SK-N-SH (cell line): ENCODE measurements around the gene CUX1. TPM values are rescaled to one million over a fixed set of nuclear protein-coding genes. Genes with fewer than 3 reads are reported as not detected.

Source experiments
- CTCF ChIA-PET: fragments of 300-600, 350-600 bp; formaldehyde crosslinking; extraction: SDS; loops from one replicate; lab custom pipeline; 2021; lab: Yijun Ruan, JAX
- POLR2A ChIA-PET: fragments of 350-600 bp; sonication (Branson Sonifier 250); formaldehyde crosslinking; extraction: SDS; loops from one replicate; lab custom pipeline; 2020; ENCODE audit warnings: antibody characterized with exemption, inconsistent platforms; lab: Yijun Ruan, JAX
- DNase-seq: peaks from one replicate; pipeline ENCODE4 v3.0.0; 2012
- H2AFZ ChIP-seq: fragments of 200-600 bp; sonication (generic); 2 replicates; pipeline ENCODE4 v1.8.1; 2016; ENCODE audit warnings: antibody characterized with exemption, mild to moderate bottlenecking, low read depth
- H3F3A ChIP-seq: fragments of 200-600 bp; sonication (generic); replicated peaks from 2 replicates; pipeline ENCODE3; 2016; ENCODE audit warnings: antibody characterized with exemption, mild to moderate bottlenecking; ENCODE audit not compliant: insufficient read depth
- H3K27ac ChIP-seq, 2 experiments: fragments of 200-500 bp in 1 of 2; fragments of 200-600 bp in 1 of 2; sonication (Bioruptor generic) in 1 of 2; sonication (generic), shearing (Covaris generic) in 1 of 2; 2 replicates each; pipeline versions ENCODE4 v1.5.1 to v1.6.1; 2014 to 2016; ENCODE audit warnings: low read depth in 2 of 2, inconsistent platforms in 1 of 2, low read length in 1 of 2, mild to moderate bottlenecking in 1 of 2, mixed read lengths in 1 of 2
- H3K27me3 ChIP-seq: fragments of 200-600 bp; sonication (generic), shearing (Covaris generic); 2 replicates; pipeline ENCODE4 v1.6.1; 2016; ENCODE audit warnings: mixed run types; ENCODE audit not compliant: insufficient read depth
- H3K36me3 ChIP-seq, 2 experiments: fragments of 200-500 bp in 1 of 2; fragments of 200-600 bp in 1 of 2; sonication (Bioruptor generic) in 1 of 2; sonication (generic) in 1 of 2; replicated peaks in 1 of 2; 2 replicates each; pipeline versions ENCODE3 to v1.5.1; 2014 to 2016; ENCODE audit warnings: low read length in 1 of 2, mild to moderate bottlenecking in 1 of 2; ENCODE audit not compliant: insufficient read depth in 2 of 2, control insufficient read depth in 1 of 2
- H3K4me1 ChIP-seq, 2 experiments: fragments of 200-500 bp in 1 of 2; fragments of 200-600 bp in 1 of 2; sonication (Bioruptor generic) in 1 of 2; sonication (generic), shearing (Covaris generic) in 1 of 2; 2 replicates each; pipeline versions ENCODE4 v1.5.1 to v1.6.1; 2014 to 2016; ENCODE audit warnings: low read depth in 1 of 2, low read length in 1 of 2, mixed run types in 1 of 2; ENCODE audit not compliant: insufficient read depth in 2 of 2, control insufficient read depth in 1 of 2
- H3K4me2 ChIP-seq: fragments of 200-600 bp; sonication (generic), shearing (Covaris generic); 2 replicates; pipeline ENCODE4 v1.6.1; 2017; ENCODE audit warnings: mixed run types
- H3K4me3 ChIP-seq, 2 experiments: fragments of 200-500 bp in 1 of 2; fragments of 200-600 bp in 1 of 2; sonication (Bioruptor generic) in 1 of 2; sonication (generic), shearing (Covaris generic) in 1 of 2; 2 replicates each; pipeline versions ENCODE4 v1.5.1 to v1.8.1; 2014 to 2016; ENCODE audit warnings: low read depth in 2 of 2, inconsistent platforms in 1 of 2, low read length in 1 of 2, mild to moderate bottlenecking in 1 of 2, mixed read lengths in 1 of 2, moderate library complexity in 1 of 2
- H3K79me2 ChIP-seq: fragments of 200-600 bp; sonication (generic); 2 replicates; pipeline ENCODE4 v1.8.1; 2017; ENCODE audit warnings: mild to moderate bottlenecking; ENCODE audit not compliant: insufficient read depth
- H3K9ac ChIP-seq: fragments of 200-600 bp; sonication (generic); 2 replicates; pipeline ENCODE4 v1.6.1; 2017; ENCODE audit warnings: mixed run types
- H3K9me2 ChIP-seq: fragments of 200-600 bp; sonication (generic); 2 replicates; pipeline ENCODE4 v1.6.1; 2017; ENCODE audit warnings: mixed run types
- H3K9me3 ChIP-seq: fragments of 200-600 bp; sonication (generic); 2 replicates; pipeline ENCODE4 v1.6.1; 2017; ENCODE audit warnings: mixed run types, mild to moderate bottlenecking, moderate library complexity
- H4K20me1 ChIP-seq: fragments of 200-600 bp; sonication (generic); 2 replicates; pipeline ENCODE4 v1.6.1; 2017; ENCODE audit warnings: mild to moderate bottlenecking, mixed run types; ENCODE audit not compliant: insufficient read depth
- CHD2 ChIP-seq: fragments of 150-350 bp; IDR thresholded peaks from 2 replicates; pipeline ENCODE4 v1.6.1; 2018; ENCODE audit warnings: low read length; ENCODE audit not compliant: partially characterized antibody
- CTCF ChIP-seq: fragments of 200-600 bp; sonication (generic); IDR thresholded peaks from 2 replicates; pipeline ENCODE4 v1.6.1; 2017; ENCODE audit warnings: antibody characterized with exemption, mild to moderate bottlenecking, moderate library complexity
- EP300 ChIP-seq, 2 experiments: IDR thresholded peaks; 2 replicates each; pipeline versions ENCODE4 v1.4.0 to v1.6.1; 2012; ENCODE audit warnings: borderline replicate concordance in 1 of 2, low read depth in 1 of 2, low read length in 1 of 2
- EZH2phosphoT487 ChIP-seq: fragments of 200-600 bp; sonication (generic); IDR thresholded peaks from 2 replicates; pipeline ENCODE4 v1.6.1; 2017; ENCODE audit warnings: low read depth, mixed run types, mild to moderate bottlenecking, antibody characterized with exemption, moderate library complexity, borderline replicate concordance
- FOSL2 ChIP-seq: IDR thresholded peaks from 2 replicates; pipeline ENCODE4 v1.4.0; 2012; ENCODE audit warnings: low read depth, mild to moderate bottlenecking, moderate library complexity, borderline replicate concordance
- FOXJ3 ChIP-seq: sonication (generic); formaldehyde crosslinking; IDR thresholded peaks from 2 replicates; pipeline ENCODE4 v1.5.1; 2020; ENCODE audit warnings: mild to moderate bottlenecking, missing genetic modification reagents
- FOXM1 ChIP-seq: IDR thresholded peaks from 2 replicates; pipeline ENCODE4 v1.4.0; 2012; ENCODE audit warnings: low read depth, mild to moderate bottlenecking
- GABPA ChIP-seq: IDR thresholded peaks from 2 replicates; pipeline ENCODE4 v1.4.0; 2012; ENCODE audit warnings: low read depth, mild to moderate bottlenecking
- GATA2 ChIP-seq: sonication (generic); formaldehyde crosslinking; IDR thresholded peaks from 2 replicates; pipeline ENCODE4 v1.5.0; 2020; ENCODE audit warnings: mild to moderate bottlenecking, missing genetic modification reagents
- JUND ChIP-seq: IDR thresholded peaks from 2 replicates; pipeline ENCODE4 v1.4.0; 2012
- MAX ChIP-seq: IDR thresholded peaks from 2 replicates; pipeline ENCODE4 v1.4.0; 2012; ENCODE audit warnings: low read depth
- MEF2A ChIP-seq: IDR thresholded peaks from 2 replicates; pipeline ENCODE4 v1.4.0; 2012; ENCODE audit warnings: low read depth, borderline replicate concordance
- NFIC ChIP-seq: IDR thresholded peaks from 2 replicates; pipeline ENCODE4 v1.4.0; 2012; ENCODE audit warnings: borderline replicate concordance
- NRF1 ChIP-seq: IDR thresholded peaks from 2 replicates; pipeline ENCODE4 v1.6.1; 2012; ENCODE audit warnings: low read depth, mild to moderate bottlenecking, low read length
- POLR2AphosphoS5 ChIP-seq: IDR thresholded peaks from 2 replicates; pipeline ENCODE4 v1.6.1; 2012; ENCODE audit warnings: low read depth, low read length
- RAD21 ChIP-seq: IDR thresholded peaks from 2 replicates; pipeline ENCODE4 v1.6.1; 2012; ENCODE audit warnings: mild to moderate bottlenecking, low read length
- RFX5 ChIP-seq: IDR thresholded peaks from 2 replicates; pipeline ENCODE4 v1.6.1; 2012; ENCODE audit warnings: mild to moderate bottlenecking, improper control_type of control experiment, low read length
- TCF12 ChIP-seq: IDR thresholded peaks from 2 replicates; pipeline ENCODE4 v1.4.0; 2012
- TEAD4 ChIP-seq: IDR thresholded peaks from 2 replicates; pipeline ENCODE4 v1.4.0; 2012; ENCODE audit warnings: mild to moderate bottlenecking, borderline replicate concordance; ENCODE audit not compliant: insufficient read depth
- USF1 ChIP-seq: IDR thresholded peaks from 2 replicates; pipeline ENCODE4 v1.4.0; 2012; ENCODE audit warnings: low read depth, borderline replicate concordance
- YY1 ChIP-seq: IDR thresholded peaks from 2 replicates; pipeline ENCODE4 v1.4.0; 2012; ENCODE audit warnings: low read depth, mild to moderate bottlenecking
- ZBTB33 ChIP-seq: IDR thresholded peaks from 2 replicates; pipeline ENCODE4 v1.4.0; 2012; ENCODE audit warnings: low read depth, borderline replicate concordance
- WGBS: methylation state at CpG from one replicate; pipeline ENCODE4 v1.1.6; 2017; ENCODE audit warnings: low lambda C conversion rate; 5-methylcytosine and 5-hydroxymethylcytosine counted together
- polyA plus RNA-seq, 3 experiments: library from polyadenylated mRNA; depleted of rRNA; stranded (reverse); fragments of >200 nt; gene quantifications; 2 replicates each; pipeline ENCODE4 v1.2.3, GENCODE V29; 2012

CUX1 gene
- polyA plus RNA-seq, 1 of the 3 experiments (the other 2 are of a cell fraction), result 68.6 TPM

- H3K9me3 ChIP-seq, result no peaks in the 10 kb centered on the region
- no peaks in the 10 kb centered on the region for H3F3A ChIP-seq
- H3K4me1 ChIP-seq, result peaks cover 0 to 5% of the 10 kb centered on the region in 2 experiments; a peak in 1 of 4 replicates
- H3K9ac ChIP-seq, result no peak overlapping the region
- no peaks in the 10 kb centered on the region for H3K79me2 ChIP-seq
- no peaks in the 10 kb centered on the region for H3K9me2 ChIP-seq
- H2AFZ ChIP-seq, result no peak overlapping the region
- no peaks in the 10 kb centered on the region for H3K27me3 ChIP-seq
- H3K27ac ChIP-seq, result no peak overlapping the region; a peak in 1 of 4 replicates
- H3K4me3 ChIP-seq, result no peak overlapping the region
- no peaks in the 10 kb centered on the region for H3K36me3 ChIP-seq
- TF ChIP-seq MAX (no peak), JUND (no peak), NFIC (no peak), USF1 (no peak), GABPA (no peak), TCF12 (no peak), EZH2phosphoT487 (no peak), YY1 (no peak), RAD21 (no peak), GATA2 (CRISPR knock-in tag) (no peak), CTCF (no peak), FOXM1 (no peak), FOXJ3 (CRISPR knock-in tag) (no peak)
- 74% methylated on average over 17 of the region's 17 CpGs for WGBS
- ChIA-PET CTCF (interaction anchor here (0.7 to 2.3 kb wide), 5 partner anchors 11 to 84 kb away, joined by 3 to 7 read pairs (median 5); no protein-coding TSS in a partner anchor), POLR2A (no interaction called here)
- H4K20me1 ChIP-seq, result no peaks in the 10 kb centered on the region
- no peak overlapping the region for H3K4me2 ChIP-seq
- no peak for DNase-seq
Observed at GRCh38 chr7:102306916-102307677, 489.7 kb downstream of the CUX1 start.

- CTCF ChIA-PET, result interaction anchor here (0.7 to 1.6 kb wide), 2 partner anchors 81 to 95 kb away, joined by 3 read pairs; no protein-coding TSS in a partner anchor
- WGBS, result 92% methylated on average over 9 of the region's 9 CpGs
- TF ChIP-seq POLR2AphosphoS5, result no peak
- no peak for TF ChIP-seq RAD21
- no peak for TF ChIP-seq NFIC
- TF ChIP-seq NRF1, result no peak
- no peak for TF ChIP-seq RFX5
- TF ChIP-seq ZBTB33, result no peak
- no peak for TF ChIP-seq MEF2A
- TF ChIP-seq EP300 (IDR thresholded peaks at IDR 0.05; ENCODE audit: borderline replicate concordance in 1 of 2, low read depth in 1 of 2, low read length in 1 of 2), result no peak
- no peak for TF ChIP-seq TEAD4
- no peak for TF ChIP-seq YY1
- no peak for TF ChIP-seq USF1
- TF ChIP-seq GATA2 (CRISPR knock-in tag), result no peak
- TF ChIP-seq GABPA, result no peak
- no peak for TF ChIP-seq CHD2
- no peak for TF ChIP-seq FOSL2
- no peak for TF ChIP-seq JUND
Observed at GRCh38 chr7:102310414-102310815, 493.0 kb downstream of the CUX1 start.

More at GRCh38 chr7:102310414-102310815, 493.0 kb downstream of the CUX1 start:
- Histone ChIP-seq H3K4me2 (no peak overlapping the region), H3K4me3 (no peak overlapping the region), H3K4me1 (no peaks in the 10 kb centered on the region; a peak in 1 of 4 replicates), H3K27me3 (no peaks in the 10 kb centered on the region), H3K9ac (no peak overlapping the region), H3K79me2 (no peaks in the 10 kb centered on the region), H4K20me1 (no peaks in the 10 kb centered on the region), H3K36me3 (peaks cover 0 to 4% of the 10 kb centered on the region in 2 experiments), H2AFZ (no peak overlapping the region), H3K9me2 (no peaks in the 10 kb centered on the region), H3F3A (no peaks in the 10 kb centered on the region), H3K9me3 (no peaks in the 10 kb centered on the region), H3K27ac (no peak overlapping the region)
- POLR2A ChIA-PET, result interaction anchor here (0.7 kb wide), 1 partner anchor 53 kb away, joined by 5 read pairs; no protein-coding TSS in a partner anchor
- no peak for DNase-seq
